Myocyte (in vitro differentiated cells): ENCODE measurements around the gene NEDD4. TPM values are rescaled to one million over a fixed set of nuclear protein-coding genes. Genes with fewer than 3 reads are reported as not detected.
"Not testable (repeated sequence)": the region's sequence is repeated elsewhere in the genome, so short reads cannot be mapped to it uniquely, and the experiment has no call there.

Experiments used
- DNase-seq: peaks from one replicate; pipeline ENCODE4 v3.0.0-alpha.2; 2012; ENCODE audit warnings: low read depth
- total RNA-seq: library from RNA; depleted of rRNA; stranded (reverse); fragments of >200 nt; gene quantifications from 2 replicates; pipeline ENCODE4 v1.2.3, GENCODE V29; 2014

Gene NEDD4
- total RNA-seq, 1 donor from 2014 or later, result 38.9 TPM

- peak; percentile 84 for DNase-seq
Observed at GRCh38 chr15:55959744-55960447, 33.5 kb downstream of the NEDD4 start.

GRCh38 chr15:55958349-55958748 lies 35.1 kb downstream of the NEDD4 start:
- no peak for DNase-seq

- no peak for DNase-seq
Observed at GRCh38 chr15:55954862-55955605, 38.4 kb downstream of the NEDD4 start.

- DNase-seq, result not testable (repeated sequence)
Observed at GRCh38 chr15:55952501-55953274, 40.7 kb downstream of the NEDD4 start.

- DNase-seq, result not testable (repeated sequence)
Observed at GRCh38 chr15:55944606-55945005, 48.8 kb downstream of the NEDD4 start.

GRCh38 chr15:55942332-55942731 lies 51.1 kb downstream of the NEDD4 start:
- no peak for DNase-seq

- peak; percentile 65 for DNase-seq
Observed at GRCh38 chr15:55937040-55937439, 56.4 kb downstream of the NEDD4 start.

- DNase-seq, result no peak
Observed at GRCh38 chr15:55928955-55929354, 64.5 kb downstream of the NEDD4 start.

- no peak for DNase-seq
Observed at GRCh38 chr15:55921744-55922143, 71.7 kb downstream of the NEDD4 start.

GRCh38 chr15:55917881-55918296 lies 75.5 kb downstream of the NEDD4 start:
- peak; percentile 81 for DNase-seq

- DNase-seq, result peak; percentile 65
Observed at GRCh38 chr15:55916666-55917409, 76.6 kb downstream of the NEDD4 start.

GRCh38 chr15:55915876-55916567 lies 77.4 kb downstream of the NEDD4 start:
- peak; percentile 59 for DNase-seq

- DNase-seq, result no peak
Observed at GRCh38 chr15:55915221-55915620, 78.2 kb downstream of the NEDD4 start.

- DNase-seq, result peak; percentile 32
Observed at GRCh38 chr15:55914446-55914845, 79.0 kb downstream of the NEDD4 start.

- DNase-seq, result peak; percentile 63
Observed at GRCh38 chr15:55912982-55913381, 80.4 kb downstream of the NEDD4 start.

- DNase-seq, result peak; percentile 97
Observed at GRCh38 chr15:55909036-55909811, 84.2 kb downstream of the NEDD4 start.

- DNase-seq, result peak; percentile 96
Observed at GRCh38 chr15:55907797-55908196, 85.6 kb downstream of the NEDD4 start.

- no peak for DNase-seq
Observed at GRCh38 chr15:55902981-55903380, 90.4 kb downstream of the NEDD4 start.

- no peak for DNase-seq
Observed at GRCh38 chr15:55900019-55900418, 93.4 kb downstream of the NEDD4 start.

- no peak for DNase-seq
Observed at GRCh38 chr15:55899537-55899936, 93.9 kb downstream of the NEDD4 start.
